H1 (cell line): Measurements from ENCODE around the gene PPARGC1A. TPM values are rescaled to one million over a fixed set of nuclear protein-coding genes. Genes with fewer than 3 reads are reported as not detected.
A peak's percentile ranks its signal among the peaks of the same experiment; 100 is the strongest.

Source experiments
- CTCF ChIA-PET: fragments of 300-600 bp; sonication (Branson Sonifier 250); formaldehyde crosslinking; loops from one replicate; lab custom pipeline; 2021; ENCODE audit not compliant: partially characterized antibody; lab: Charles Lee
- POLR2A ChIA-PET: fragments of 300-600 bp; sonication (Branson Sonifier 250); formaldehyde crosslinking; loops from one replicate; lab custom pipeline; 2021; ENCODE audit warnings: inconsistent platforms; ENCODE audit not compliant: partially characterized antibody; lab: Charles Lee
- DNase-seq, 2 experiments: peaks; one replicate each; pipeline versions ENCODE4 v3.0.0 to v3.0.0-alpha.2; 2010 to 2022; ENCODE audit warnings: low spot score in 2 of 2, low read depth in 1 of 2, mixed read lengths in 1 of 2
- FAIRE-seq: peaks from 2 replicates; lab custom pipeline; 2011; peaks lifted over from hg19 to GRCh38; lab: Jason Lieb, UNC
- H2AFZ ChIP-seq: 2 replicates; pipeline ENCODE4 v1.8.1; 2012; ENCODE audit warnings: low read length, inconsistent platforms
- H2AK5ac ChIP-seq: 2 replicates; pipeline ENCODE4 v1.6.1; 2013; ENCODE audit warnings: low read depth, low read length
- H2BK120ac ChIP-seq: replicated peaks from 2 replicates; pipeline ENCODE3; 2013; ENCODE audit warnings: low read depth, low read length, inconsistent platforms
- H2BK12ac ChIP-seq: 2 replicates; pipeline ENCODE4 v1.6.1; 2013; ENCODE audit warnings: low read depth, low read length
- H2BK15ac ChIP-seq: 2 replicates; pipeline ENCODE4 v1.6.1; 2013; ENCODE audit warnings: low read length
- H2BK20ac ChIP-seq: 2 replicates; pipeline ENCODE4 v1.6.1; 2013; ENCODE audit warnings: low read length
- H2BK5ac ChIP-seq: 2 replicates; pipeline ENCODE4 v1.6.1; 2013; ENCODE audit warnings: low read depth, low read length
- H3K14ac ChIP-seq: 2 replicates; pipeline ENCODE4 v1.6.1; 2013; ENCODE audit warnings: inconsistent platforms; ENCODE audit not compliant: insufficient read length
- H3K18ac ChIP-seq: 2 replicates; pipeline ENCODE4 v1.6.1; 2013; ENCODE audit warnings: low read length; ENCODE audit errors: extremely low read depth
- H3K23ac ChIP-seq: 2 replicates; pipeline ENCODE4 v1.6.1; 2013; ENCODE audit warnings: inconsistent platforms; ENCODE audit not compliant: insufficient read length
- H3K23me2 ChIP-seq: 2 replicates; pipeline ENCODE4 v1.6.1; 2013; ENCODE audit warnings: low read depth, low read length
- H3K27ac ChIP-seq: 2 replicates; pipeline ENCODE4 v1.6.1; 2011; ENCODE audit warnings: low read depth, low read length, inconsistent platforms
- H3K27me3 ChIP-seq, 4 experiments: replicated peaks in 1 of 4; 1 replicate in 1 of 4; 2 replicates in 3 of 4; pipeline versions ENCODE4 v1.6.1 to v1.8.1; 2011 to 2013; ENCODE audit warnings: low read length in 3 of 4, mild to moderate bottlenecking in 3 of 4, inconsistent platforms in 2 of 4, mixed read lengths in 2 of 4, moderate library complexity in 1 of 4; ENCODE audit not compliant: control insufficient read depth in 3 of 4, insufficient read depth in 3 of 4; ENCODE audit errors: extremely low read depth in 1 of 4
- H3K36me3 ChIP-seq, 4 experiments: 2 replicates each; pipeline versions ENCODE4 v1.6.1 to v1.8.1; 2011 to 2013; ENCODE audit warnings: mild to moderate bottlenecking in 4 of 4, low read length in 3 of 4, moderate library complexity in 2 of 4, control low read depth in 1 of 4, inconsistent platforms in 1 of 4; ENCODE audit not compliant: insufficient read depth in 4 of 4, control insufficient read depth in 2 of 4
- H3K4ac ChIP-seq: replicated peaks from 2 replicates; pipeline ENCODE3; 2013; ENCODE audit warnings: low read length, low read depth, mixed read lengths, inconsistent platforms; ENCODE audit not compliant: insufficient read length
- H3K4me1 ChIP-seq, 4 experiments: replicated peaks in 1 of 4; 1 replicate in 1 of 4; 2 replicates in 3 of 4; pipeline versions ENCODE4 v1.6.1 to v1.8.1; 2011 to 2013; ENCODE audit warnings: low read length in 3 of 4, inconsistent platforms in 2 of 4, mixed read lengths in 1 of 4; ENCODE audit not compliant: insufficient read depth in 4 of 4, control insufficient read depth in 3 of 4
- H3K4me2 ChIP-seq, 2 experiments: 2 replicates each; pipeline versions ENCODE4 v1.6.1 to v1.8.1; 2011 to 2013; ENCODE audit warnings: low read depth in 2 of 2, low read length in 2 of 2, control low read depth in 1 of 2, inconsistent platforms in 1 of 2, mild to moderate bottlenecking in 1 of 2; ENCODE audit not compliant: insufficient read depth in 1 of 2
- H3K4me3 ChIP-seq, 4 experiments: fragments of 200-600, 300-600 bp in 1 of 4; sonication (generic), shearing (Covaris generic), sonication (Bioruptor Twin) in 1 of 4; 2 replicates each; pipeline versions ENCODE4 v1.5.1 to v1.8.1; 2011 to 2016; ENCODE audit warnings: low read length in 4 of 4, low read depth in 3 of 4, control low read depth in 2 of 4, inconsistent platforms in 2 of 4, mild to moderate bottlenecking in 2 of 4, mixed read lengths in 1 of 4, moderate library complexity in 1 of 4; ENCODE audit not compliant: insufficient read depth in 2 of 4; ENCODE audit errors: extremely low read depth in 1 of 4
- H3K56ac ChIP-seq: replicated peaks from 2 replicates; pipeline ENCODE3; 2013; ENCODE audit warnings: low read depth, mild to moderate bottlenecking, mixed read lengths, low read length, inconsistent platforms; ENCODE audit not compliant: insufficient read length
- H3K79me1 ChIP-seq: 2 replicates; pipeline ENCODE4 v1.6.1; 2013; ENCODE audit warnings: low read depth, low read length, control low read depth
- H3K79me2 ChIP-seq, 2 experiments: 2 replicates each; pipeline versions ENCODE4 v1.6.1 to v1.8.1; 2012 to 2013; ENCODE audit warnings: low read length in 2 of 2, mild to moderate bottlenecking in 2 of 2, inconsistent platforms in 1 of 2; ENCODE audit not compliant: insufficient read depth in 2 of 2, control insufficient read depth in 1 of 2
- H3K9ac ChIP-seq, 4 experiments: replicated peaks in 1 of 4; 1 replicate in 1 of 4; 2 replicates in 3 of 4; pipeline versions ENCODE4 v1.6.1 to v1.8.1; 2011 to 2013; ENCODE audit warnings: low read depth in 3 of 4, low read length in 3 of 4, control low read depth in 2 of 4, mild to moderate bottlenecking in 2 of 4, moderate library complexity in 2 of 4, inconsistent platforms in 1 of 4; ENCODE audit errors: extremely low read depth in 1 of 4
- H3K9me3 ChIP-seq, 2 experiments: 2 replicates each; pipeline versions ENCODE4 v1.6.1 to v1.8.1; 2012 to 2013; ENCODE audit warnings: mild to moderate bottlenecking in 2 of 2, moderate library complexity in 2 of 2, control low read depth in 1 of 2, inconsistent platforms in 1 of 2, low read depth in 1 of 2, low read length in 1 of 2, mixed read lengths in 1 of 2; ENCODE audit not compliant: insufficient read depth in 2 of 2
- H4K20me1 ChIP-seq, 2 experiments: replicated peaks in 1 of 2; 2 replicates each; pipeline versions ENCODE3 to v1.8.1; 2011 to 2013; ENCODE audit warnings: inconsistent platforms in 2 of 2, low read length in 2 of 2, mild to moderate bottlenecking in 1 of 2; ENCODE audit not compliant: insufficient read depth in 2 of 2, control insufficient read depth in 1 of 2
- H4K5ac ChIP-seq: 2 replicates; pipeline ENCODE4 v1.6.1; 2013; ENCODE audit warnings: low read length, low read depth, mixed read lengths, inconsistent platforms; ENCODE audit not compliant: insufficient read length
- H4K8ac ChIP-seq: 2 replicates; pipeline ENCODE4 v1.8.0; 2013; ENCODE audit warnings: mild to moderate bottlenecking, moderate library complexity, low read length, inconsistent platforms; ENCODE audit not compliant: insufficient read depth; ENCODE audit errors: extremely low read depth
- H4K91ac ChIP-seq: replicated peaks from 2 replicates; pipeline ENCODE3; 2013; ENCODE audit warnings: low read length, mixed read lengths, inconsistent platforms; ENCODE audit not compliant: insufficient read length
- BACH1 ChIP-seq: IDR thresholded peaks from 2 replicates; pipeline ENCODE4 v1.6.1; 2012; ENCODE audit warnings: low read length, improper control_type of control experiment
- CBX8 ChIP-seq: fragments of 300-800, 300-1000 bp; sonication (generic); IDR thresholded peaks from 2 replicates; pipeline ENCODE4 v1.7.1; 2016; ENCODE audit warnings: low read depth, low read length, borderline replicate concordance
- EGR1 ChIP-seq: IDR thresholded peaks from 2 replicates; pipeline ENCODE4 v1.6.1; 2011; ENCODE audit warnings: low read depth, low read length, borderline replicate concordance
- EZH2 ChIP-seq: fragments of 200-600 bp; sonication (generic); IDR thresholded peaks from 2 replicates; pipeline ENCODE4 v1.7.1; 2012; ENCODE audit warnings: low read depth, mild to moderate bottlenecking, moderate library complexity, low read length, inconsistent platforms; ENCODE audit not compliant: severe bottlenecking
- FOSL1 ChIP-seq: IDR thresholded peaks from 2 replicates; pipeline ENCODE4 v1.6.1; 2011; ENCODE audit warnings: mild to moderate bottlenecking, low read depth, low read length, moderate library complexity; ENCODE audit not compliant: insufficient read depth
- NRF1 ChIP-seq: IDR thresholded peaks from 2 replicates; pipeline ENCODE4 v1.6.1; 2011; ENCODE audit warnings: mild to moderate bottlenecking, low read depth, low read length, improper control_type of control experiment
- POU5F1 ChIP-seq: IDR thresholded peaks from 2 replicates; pipeline ENCODE4 v1.6.1; 2011; ENCODE audit warnings: low read depth, mild to moderate bottlenecking, low read length, moderate library complexity
- RBBP5 ChIP-seq: IDR thresholded peaks from 2 replicates; pipeline ENCODE4 v1.7.1; 2012; ENCODE audit warnings: low read depth, mild to moderate bottlenecking, inconsistent platforms, low read length, moderate library complexity, borderline replicate concordance
- RFX5 ChIP-seq: IDR thresholded peaks from 2 replicates; pipeline ENCODE4 v1.6.1; 2011; ENCODE audit warnings: low read depth, low read length, improper control_type of control experiment, borderline replicate concordance
- SIX5 ChIP-seq: IDR thresholded peaks from 2 replicates; pipeline ENCODE4 v1.6.1; 2011; ENCODE audit warnings: mild to moderate bottlenecking, low read depth, low read length
- TAF1 ChIP-seq: IDR thresholded peaks from 2 replicates; pipeline ENCODE4 v1.6.1; 2011; ENCODE audit warnings: mild to moderate bottlenecking, low read depth, low read length
- TAF7 ChIP-seq: optimal IDR thresholded peaks from 2 replicates; pipeline ENCODE3; 2011; ENCODE audit warnings: low read depth, mild to moderate bottlenecking, inconsistent platforms, low read length, moderate library complexity, borderline replicate concordance
- TEAD4 ChIP-seq: IDR thresholded peaks from 2 replicates; pipeline ENCODE4 v1.6.1; 2012; ENCODE audit warnings: low read depth, low read length, inconsistent platforms, mixed read lengths
- WGBS, 2 experiments: shearing (Covaris generic) in 1 of 2; methylation state at CpG; one replicate each; pipeline versions ENCODE4 v1.1.6 to v1.1.7; 2013 to 2015; ENCODE audit warnings: low lambda C conversion rate in 2 of 2, mixed read lengths in 2 of 2, inconsistent platforms in 1 of 2, low coverage in 1 of 2, missing lambda C conversion rate in 1 of 2; ENCODE audit not compliant: insufficient replicate concordance in 2 of 2, insufficient coverage in 1 of 2, insufficient read length in 1 of 2; ENCODE audit errors: extremely low coverage in 1 of 2, missing lambda C conversion rate in 1 of 2; 5-methylcytosine and 5-hydroxymethylcytosine counted together
- polyA plus RNA-seq, 7 experiments: library from polyadenylated mRNA; depleted of rRNA in 3 of 7; stranded (reverse) in 5 of 7; unstranded in 2 of 7; fragments of >200 nt in 5 of 7; fragments of 200-250 nt in 2 of 7; gene quantifications; 1 replicate in 5 of 7; 2 replicates in 1 of 7; 4 replicates in 1 of 7; pipeline versions ENCODE4 v1.2.1 to v1.2.3, GENCODE V29; 2011 to 2013; ENCODE audit warnings: missing spikeins in 2 of 7, mixed read lengths in 2 of 7
- total RNA-seq: library from RNA; stranded (reverse); fragmentation: NEBNext Ultra II Directional; extraction: Animal tissue kit (Norgen Biotek cat#: 25700); gene quantifications from 2 replicates; pipeline ENCODE4 v1.2.1, GENCODE V29; 2021

The PPARGC1A gene
- total and polyA plus RNA-seq, 2 of the 8 experiments (the other 6 are each of a cell fraction or from before 2014, with no cell fraction given) = 0.54 to 1.4 TPM

- Histone ChIP-seq H3K27ac (no peak overlapping the region), H2AFZ (no peak overlapping the region)
Observed at GRCh38 chr4:23921447-23921845, 31.6 kb upstream of the PPARGC1A start.

More at GRCh38 chr4:23921447-23921845, 31.6 kb upstream of the PPARGC1A start:
- Histone ChIP-seq H2BK120ac (no peak overlapping the region), H2BK5ac (no peak overlapping the region), H4K20me1 (no peaks in the 10 kb centered on the region), H3K23me2 (no peaks in the 10 kb centered on the region), H3K18ac (no peak overlapping the region), H4K8ac (no peak overlapping the region), H3K9ac (no peak overlapping the region), H3K36me3 (no peaks in the 10 kb centered on the region), H3K4me3 (no peak overlapping the region), H2AK5ac (no peak overlapping the region), H3K79me1 (no peaks in the 10 kb centered on the region)
- DNase-seq = no peak
- TF ChIP-seq POU5F1 (no peak), EGR1 (no peak), FOSL1 (no peak), CBX8 (no peak), SIX5 (no peak), RBBP5 (no peak), TAF7 (no peak), TAF1 (no peak), RFX5 (no peak), EZH2 (no peak), TEAD4 (no peak), BACH1 (no peak), NRF1 (no peak)
- TF ChIP-seq, all 59 proteins: peak for 0
- Histone ChIP-seq H3K23ac (no peak overlapping the region), H3K9me3 (no peaks in the 10 kb centered on the region), H3K4ac (peak overlapping the region; percentile 15), H3K14ac (no peak overlapping the region), H4K91ac (no peak overlapping the region), H4K5ac (no peak overlapping the region), H3K4me2 (no peak overlapping the region), H2BK20ac (no peak overlapping the region), H2BK15ac (no peak overlapping the region), H3K4me1 (peaks cover 0 to 2% (median 0%) of the 10 kb centered on the region in 4 experiments; a peak in 2 of 7 replicates), H3K56ac (no peak overlapping the region), H2BK12ac (no peak overlapping the region), H3K27me3 (no peaks in the 10 kb centered on the region), H3K79me2 (no peaks in the 10 kb centered on the region)
- WGBS, 2 experiments = 90% methylated on average over 6 of the region's 6 CpGs; no CpG with 5 or more reads in 1 of the 2 experiments
- FAIRE-seq = no peak
- POLR2A ChIA-PET = no interaction called here
- CTCF ChIA-PET = no interaction called here
